ENCODE measurements around the gene FAM53A. TPM values are rescaled to one million over a fixed set of nuclear protein-coding genes. Genes with fewer than 3 reads are reported as not detected.

Gene FAM53A
- total and polyA plus RNA-seq, 2 of the 13 experiments (the other 11 are each of a cell fraction or from before 2014, with no cell fraction given): 0.48 to 1.1 TPM

DNA sequence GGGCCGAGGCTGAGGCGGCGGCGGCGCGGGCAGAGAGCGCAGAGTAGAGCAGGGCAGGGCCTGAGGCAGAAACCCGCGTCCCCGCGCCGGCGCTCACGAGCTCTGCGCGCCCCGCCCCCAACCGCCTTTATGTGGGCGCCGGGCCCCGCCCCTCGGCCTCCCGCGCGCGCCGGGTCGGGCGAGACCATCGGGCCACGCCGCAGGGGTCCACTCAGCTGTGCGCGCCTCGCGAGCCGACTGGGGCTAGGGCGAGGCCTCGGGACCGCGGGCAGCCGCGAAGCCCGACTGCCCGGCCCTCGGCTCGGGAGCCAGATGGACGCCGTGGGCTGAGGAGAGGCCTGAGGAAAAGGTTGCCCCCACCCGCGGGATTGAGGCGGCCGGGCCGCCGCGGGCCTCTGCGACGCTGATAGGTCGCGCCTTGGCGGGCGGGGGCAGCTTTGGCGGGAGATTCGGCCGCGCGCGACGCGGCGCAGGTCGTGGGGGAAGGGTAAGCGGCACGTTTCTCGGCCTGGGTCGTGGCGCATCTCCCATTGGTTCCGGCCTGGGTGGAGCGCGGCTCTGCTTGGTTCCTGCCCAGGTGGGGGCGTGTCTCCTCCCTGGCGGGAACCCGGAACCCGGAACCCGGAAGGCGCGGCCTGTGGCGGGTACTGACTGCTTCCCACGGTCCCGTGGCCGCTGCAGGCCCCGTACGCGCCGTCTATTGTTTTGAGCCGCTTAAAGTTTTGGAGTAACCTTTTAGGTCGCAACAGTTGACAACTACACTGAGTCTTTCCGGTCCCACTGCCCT lies 28.3 kb upstream of the FAM53A start, which contains the start of gene SLBP (continued):
- TF ChIP-seq NCOR1 (IDR thresholded peaks at IDR 0.05; ENCODE audit: borderline replicate concordance, low read length): 0 out of 2 replicates have a peak, but pooled peaks have one; percentile 26
- TF ChIP-seq, protein P1, sequence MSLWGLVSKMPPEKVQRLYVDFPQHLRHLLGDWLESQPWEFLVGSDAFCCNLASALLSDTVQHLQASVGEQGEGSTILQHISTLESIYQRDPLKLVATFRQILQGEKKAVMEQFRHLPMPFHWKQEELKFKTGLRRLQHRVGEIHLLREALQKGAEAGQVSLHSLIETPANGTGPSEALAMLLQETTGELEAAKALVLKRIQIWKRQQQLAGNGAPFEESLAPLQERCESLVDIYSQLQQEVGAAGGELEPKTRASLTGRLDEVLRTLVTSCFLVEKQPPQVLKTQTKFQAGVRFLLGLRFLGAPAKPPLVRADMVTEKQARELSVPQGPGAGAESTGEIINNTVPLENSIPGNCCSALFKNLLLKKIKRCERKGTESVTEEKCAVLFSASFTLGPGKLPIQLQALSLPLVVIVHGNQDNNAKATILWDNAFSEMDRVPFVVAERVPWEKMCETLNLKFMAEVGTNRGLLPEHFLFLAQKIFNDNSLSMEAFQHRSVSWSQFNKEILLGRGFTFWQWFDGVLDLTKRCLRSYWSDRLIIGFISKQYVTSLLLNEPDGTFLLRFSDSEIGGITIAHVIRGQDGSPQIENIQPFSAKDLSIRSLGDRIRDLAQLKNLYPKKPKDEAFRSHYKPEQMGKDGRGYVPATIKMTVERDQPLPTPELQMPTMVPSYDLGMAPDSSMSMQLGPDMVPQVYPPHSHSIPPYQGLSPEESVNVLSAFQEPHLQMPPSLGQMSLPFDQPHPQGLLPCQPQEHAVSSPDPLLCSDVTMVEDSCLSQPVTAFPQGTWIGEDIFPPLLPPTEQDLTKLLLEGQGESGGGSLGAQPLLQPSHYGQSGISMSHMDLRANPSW (CRISPR knock-in tag; IDR thresholded peaks at IDR 0.05; ENCODE audit: borderline replicate concordance): no peak
- peak; percentile 92 for TF ChIP-seq TGIF2 (CRISPR knock-in tag; IDR thresholded peaks at IDR 0.05)
- TF ChIP-seq CAMTA2 (CRISPR knock-in tag; IDR thresholded peaks at IDR 0.05; ENCODE audit: borderline replicate concordance): peak; percentile 98
- no peak for TF ChIP-seq MBD4 (IDR thresholded peaks at IDR 0.05; ENCODE audit: borderline replicate concordance, low read length)
- peak; percentile 87; the same call in 1 of the 2 replicates for TF ChIP-seq ZNF780A (CRISPR knock-in tag; IDR thresholded peaks at IDR 0.05)
- TF ChIP-seq FOXA1 (IDR thresholded peaks at IDR 0.05): no peak
- TF ChIP-seq FOXA1 (CRISPR knock-in tag; IDR thresholded peaks at IDR 0.05): no peak
- TF ChIP-seq MED13 (CRISPR knock-in tag; IDR thresholded peaks at IDR 0.05): peak; percentile 97
- no peak for TF ChIP-seq AGO1 (IDR thresholded peaks at IDR 0.05; ENCODE audit: low read depth, low read length, poor library complexity, severe bottlenecking)
- peak; percentile 82 for TF ChIP-seq MED1 (CRISPR knock-in tag; IDR thresholded peaks at IDR 0.05)
- peak; percentile 99 for TF ChIP-seq ZMAT3 (CRISPR knock-in tag; conservative IDR thresholded peaks at IDR 0.05)
- TF ChIP-seq SMC3 (IDR thresholded peaks at IDR 0.05; ENCODE audit: low read length): no peak
- TF ChIP-seq, protein P2, sequence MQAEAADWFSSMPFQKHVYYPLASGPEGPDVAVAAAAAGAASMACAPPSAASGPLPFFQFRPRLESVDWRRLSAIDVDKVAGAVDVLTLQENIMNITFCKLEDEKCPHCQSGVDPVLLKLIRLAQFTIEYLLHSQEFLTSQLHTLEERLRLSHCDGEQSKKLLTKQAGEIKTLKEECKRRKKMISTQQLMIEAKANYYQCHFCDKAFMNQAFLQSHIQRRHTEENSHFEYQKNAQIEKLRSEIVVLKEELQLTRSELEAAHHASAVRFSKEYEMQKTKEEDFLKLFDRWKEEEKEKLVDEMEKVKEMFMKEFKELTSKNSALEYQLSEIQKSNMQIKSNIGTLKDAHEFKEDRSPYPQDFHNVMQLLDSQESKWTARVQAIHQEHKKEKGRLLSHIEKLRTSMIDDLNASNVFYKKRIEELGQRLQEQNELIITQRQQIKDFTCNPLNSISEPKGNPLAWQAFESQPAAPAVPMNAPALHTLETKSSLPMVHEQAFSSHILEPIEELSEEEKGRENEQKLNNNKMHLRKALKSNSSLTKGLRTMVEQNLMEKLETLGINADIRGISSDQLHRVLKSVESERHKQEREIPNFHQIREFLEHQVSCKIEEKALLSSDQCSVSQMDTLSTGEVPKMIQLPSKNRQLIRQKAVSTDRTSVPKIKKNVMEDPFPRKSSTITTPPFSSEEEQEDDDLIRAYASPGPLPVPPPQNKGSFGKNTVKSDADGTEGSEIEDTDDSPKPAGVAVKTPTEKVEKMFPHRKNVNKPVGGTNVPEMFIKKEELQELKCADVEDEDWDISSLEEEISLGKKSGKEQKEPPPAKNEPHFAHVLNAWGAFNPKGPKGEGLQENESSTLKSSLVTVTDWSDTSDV (CRISPR knock-in tag; IDR thresholded peaks at IDR 0.05): peak; percentile 83; the same call in 1 of the 2 replicates
- TF ChIP-seq, protein P3, sequence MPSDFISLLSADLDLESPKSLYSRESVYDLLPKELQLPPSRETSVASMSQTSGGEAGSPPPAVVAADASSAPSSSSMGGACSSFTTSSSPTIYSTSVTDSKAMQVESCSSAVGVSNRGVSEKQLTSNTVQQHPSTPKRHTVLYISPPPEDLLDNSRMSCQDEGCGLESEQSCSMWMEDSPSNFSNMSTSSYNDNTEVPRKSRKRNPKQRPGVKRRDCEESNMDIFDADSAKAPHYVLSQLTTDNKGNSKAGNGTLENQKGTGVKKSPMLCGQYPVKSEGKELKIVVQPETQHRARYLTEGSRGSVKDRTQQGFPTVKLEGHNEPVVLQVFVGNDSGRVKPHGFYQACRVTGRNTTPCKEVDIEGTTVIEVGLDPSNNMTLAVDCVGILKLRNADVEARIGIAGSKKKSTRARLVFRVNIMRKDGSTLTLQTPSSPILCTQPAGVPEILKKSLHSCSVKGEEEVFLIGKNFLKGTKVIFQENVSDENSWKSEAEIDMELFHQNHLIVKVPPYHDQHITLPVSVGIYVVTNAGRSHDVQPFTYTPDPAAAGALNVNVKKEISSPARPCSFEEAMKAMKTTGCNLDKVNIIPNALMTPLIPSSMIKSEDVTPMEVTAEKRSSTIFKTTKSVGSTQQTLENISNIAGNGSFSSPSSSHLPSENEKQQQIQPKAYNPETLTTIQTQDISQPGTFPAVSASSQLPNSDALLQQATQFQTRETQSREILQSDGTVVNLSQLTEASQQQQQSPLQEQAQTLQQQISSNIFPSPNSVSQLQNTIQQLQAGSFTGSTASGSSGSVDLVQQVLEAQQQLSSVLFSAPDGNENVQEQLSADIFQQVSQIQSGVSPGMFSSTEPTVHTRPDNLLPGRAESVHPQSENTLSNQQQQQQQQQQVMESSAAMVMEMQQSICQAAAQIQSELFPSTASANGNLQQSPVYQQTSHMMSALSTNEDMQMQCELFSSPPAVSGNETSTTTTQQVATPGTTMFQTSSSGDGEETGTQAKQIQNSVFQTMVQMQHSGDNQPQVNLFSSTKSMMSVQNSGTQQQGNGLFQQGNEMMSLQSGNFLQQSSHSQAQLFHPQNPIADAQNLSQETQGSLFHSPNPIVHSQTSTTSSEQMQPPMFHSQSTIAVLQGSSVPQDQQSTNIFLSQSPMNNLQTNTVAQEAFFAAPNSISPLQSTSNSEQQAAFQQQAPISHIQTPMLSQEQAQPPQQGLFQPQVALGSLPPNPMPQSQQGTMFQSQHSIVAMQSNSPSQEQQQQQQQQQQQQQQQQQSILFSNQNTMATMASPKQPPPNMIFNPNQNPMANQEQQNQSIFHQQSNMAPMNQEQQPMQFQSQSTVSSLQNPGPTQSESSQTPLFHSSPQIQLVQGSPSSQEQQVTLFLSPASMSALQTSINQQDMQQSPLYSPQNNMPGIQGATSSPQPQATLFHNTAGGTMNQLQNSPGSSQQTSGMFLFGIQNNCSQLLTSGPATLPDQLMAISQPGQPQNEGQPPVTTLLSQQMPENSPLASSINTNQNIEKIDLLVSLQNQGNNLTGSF (CRISPR knock-in tag; IDR thresholded peaks at IDR 0.05): peak; percentile 98
- TF ChIP-seq ZFYVE20 (CRISPR knock-in tag; IDR thresholded peaks at IDR 0.05; ENCODE audit: borderline replicate concordance, low read depth): peak; percentile 97

Data from HepG2 (cell line).